PC-3 (cell line): ENCODE data around the gene BCAS3.
"Not testable (repeated sequence)": the region's sequence is repeated elsewhere in the genome, so short reads cannot be mapped to it uniquely, and the experiment has no call there.

Experiments used
- EZH2 ChIP-seq: fragments of 300-600 bp; sonication (generic); IDR thresholded peaks from one replicate; pipeline ENCODE4 v1.6.1; 2017; ENCODE audit warnings: antibody characterized with exemption, mild to moderate bottlenecking, low read length; ENCODE audit not compliant: unreplicated experiment
- TF ChIP-seq, protein P1 (sequence below): fragments of 300-600 bp; sonication (generic); conservative IDR thresholded peaks from 2 replicates; pipeline ENCODE4 v1.5.1; 2017; ENCODE audit warnings: antibody characterized with exemption, low read depth, mild to moderate bottlenecking, low read length

DNA sequence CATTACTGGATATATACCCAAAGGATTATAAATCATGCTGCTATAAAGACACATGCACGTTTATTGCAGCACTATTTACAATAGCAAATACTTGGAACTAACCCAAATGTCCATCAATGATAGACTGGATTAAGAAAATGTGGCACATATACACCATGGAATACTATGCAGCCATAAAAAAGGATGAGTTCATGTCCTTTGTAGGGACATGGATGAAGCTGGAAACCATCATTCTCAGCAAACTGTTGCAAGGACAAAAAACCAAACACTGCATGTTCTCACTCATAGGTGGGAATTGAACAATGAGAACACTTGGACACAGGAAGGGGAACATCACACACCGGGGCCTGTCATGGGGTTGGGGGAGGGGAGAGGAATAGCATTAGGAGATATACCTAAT is 137.3 kb downstream of the BCAS3 start:
- TF ChIP-seq, protein P1, sequence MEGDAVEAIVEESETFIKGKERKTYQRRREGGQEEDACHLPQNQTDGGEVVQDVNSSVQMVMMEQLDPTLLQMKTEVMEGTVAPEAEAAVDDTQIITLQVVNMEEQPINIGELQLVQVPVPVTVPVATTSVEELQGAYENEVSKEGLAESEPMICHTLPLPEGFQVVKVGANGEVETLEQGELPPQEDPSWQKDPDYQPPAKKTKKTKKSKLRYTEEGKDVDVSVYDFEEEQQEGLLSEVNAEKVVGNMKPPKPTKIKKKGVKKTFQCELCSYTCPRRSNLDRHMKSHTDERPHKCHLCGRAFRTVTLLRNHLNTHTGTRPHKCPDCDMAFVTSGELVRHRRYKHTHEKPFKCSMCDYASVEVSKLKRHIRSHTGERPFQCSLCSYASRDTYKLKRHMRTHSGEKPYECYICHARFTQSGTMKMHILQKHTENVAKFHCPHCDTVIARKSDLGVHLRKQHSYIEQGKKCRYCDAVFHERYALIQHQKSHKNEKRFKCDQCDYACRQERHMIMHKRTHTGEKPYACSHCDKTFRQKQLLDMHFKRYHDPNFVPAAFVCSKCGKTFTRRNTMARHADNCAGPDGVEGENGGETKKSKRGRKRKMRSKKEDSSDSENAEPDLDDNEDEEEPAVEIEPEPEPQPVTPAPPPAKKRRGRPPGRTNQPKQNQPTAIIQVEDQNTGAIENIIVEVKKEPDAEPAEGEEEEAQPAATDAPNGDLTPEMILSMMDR = not testable (repeated sequence)
- not testable (repeated sequence) for TF ChIP-seq EZH2
